Prostate gland (tissue), 2 donors: ENCODE data around the gene NOTCH4.
"Not testable (repeated sequence)": the region's sequence is repeated elsewhere in the genome, so short reads cannot be mapped to it uniquely, and the experiment has no call there.

ENCODE experiments used
- CTCF ChIP-seq, 4 experiments: fragments of 200-600 bp in 2 of 4; fragments of 450-650 bp in 2 of 4; sonication (generic) in 2 of 4; IDR thresholded peaks; 1 replicate in 3 of 4; 2 replicates in 1 of 4; pipeline ENCODE4 v1.5.1; 2016 to 2019; ENCODE audit warnings: antibody characterized with exemption in 4 of 4, mild to moderate bottlenecking in 2 of 4, moderate library complexity in 2 of 4
- POLR2A ChIP-seq: fragments of 450-650 bp; IDR thresholded peaks from one replicate; pipeline ENCODE4 v1.6.1; 2016; ENCODE audit warnings: antibody characterized with exemption, mild to moderate bottlenecking

DNA sequence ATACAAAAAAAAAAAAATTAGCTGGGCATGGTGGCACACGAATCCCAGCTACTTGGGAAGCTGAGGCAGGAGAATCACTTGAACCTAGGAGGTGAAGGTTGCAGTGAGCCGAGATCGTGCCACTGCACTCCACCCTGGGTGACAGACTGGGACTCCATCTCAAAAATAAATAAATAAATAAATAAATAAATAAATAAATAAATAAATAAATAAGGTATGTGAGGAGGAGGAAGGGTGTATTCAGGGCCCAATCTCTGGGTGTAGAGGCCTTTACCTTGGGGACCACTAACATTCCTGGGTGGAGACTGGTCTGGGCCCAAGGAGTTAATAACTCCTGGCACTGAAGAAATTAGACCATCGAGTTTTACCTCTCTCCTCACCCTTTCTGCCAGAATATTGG is 12.4 kb downstream of the NOTCH4 start:
- not testable (repeated sequence) for TF ChIP-seq CTCF (IDR thresholded peaks at IDR 0.05); POLR2A
